HG03442 (cell line): ENCODE measurements around the gene PRCC.

Source experiments
- ATAC-seq: cut with Tn5 transposase; IDR thresholded peaks from one replicate; pipeline ENCODE4 v1.9.1; 2021; ENCODE audit warnings: mild to moderate bottlenecking, moderate library complexity; ENCODE audit not compliant: unreplicated experiment

The PRCC gene

DNA sequence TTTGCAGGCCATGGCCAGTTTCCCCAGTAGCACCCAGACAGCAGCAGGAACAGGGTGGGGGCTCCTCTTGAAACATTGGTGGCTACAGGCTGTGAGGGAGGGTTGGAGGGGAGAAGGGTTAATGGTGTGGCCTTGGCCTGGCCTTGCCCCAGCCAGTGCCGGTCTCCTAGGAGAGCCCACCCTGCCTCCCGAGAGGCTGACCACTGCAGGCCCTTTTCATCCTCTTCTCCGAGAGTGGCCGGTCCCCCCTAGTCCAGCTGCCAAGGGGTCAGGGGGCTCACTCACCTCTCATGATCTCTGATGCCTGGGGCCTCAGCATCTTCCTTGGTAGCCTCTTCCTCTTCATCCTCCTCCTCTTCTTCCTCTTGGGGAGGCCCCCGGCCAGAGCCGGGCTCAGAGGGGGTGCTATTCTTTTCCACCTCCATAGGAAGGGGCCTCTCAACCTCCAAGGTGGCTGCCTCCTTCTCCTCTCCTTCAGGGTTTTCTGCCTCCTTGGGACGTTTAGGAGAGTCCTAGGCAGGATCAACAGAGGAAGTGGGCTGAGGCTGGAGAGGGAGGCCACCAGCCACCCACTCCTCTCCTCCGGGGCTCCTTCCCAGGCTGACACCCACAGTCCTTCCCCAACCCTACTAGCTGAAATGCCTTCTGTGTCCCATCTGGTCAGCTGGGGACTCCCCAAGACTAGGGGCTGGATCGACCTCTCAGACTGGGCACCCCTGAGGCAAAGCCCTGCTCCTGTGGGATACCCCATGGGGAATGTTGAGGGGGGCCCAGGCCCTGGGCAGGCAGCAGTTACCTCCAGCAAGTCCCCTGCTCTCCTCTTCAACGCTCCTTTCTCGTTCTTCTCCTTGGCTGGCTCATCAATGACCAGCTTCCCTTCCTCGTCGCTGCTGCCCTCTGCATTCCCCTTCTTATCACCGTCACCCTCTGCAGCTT lies 23.7 kb upstream of the PRCC start:
- ATAC-seq, result no peak

DNA sequence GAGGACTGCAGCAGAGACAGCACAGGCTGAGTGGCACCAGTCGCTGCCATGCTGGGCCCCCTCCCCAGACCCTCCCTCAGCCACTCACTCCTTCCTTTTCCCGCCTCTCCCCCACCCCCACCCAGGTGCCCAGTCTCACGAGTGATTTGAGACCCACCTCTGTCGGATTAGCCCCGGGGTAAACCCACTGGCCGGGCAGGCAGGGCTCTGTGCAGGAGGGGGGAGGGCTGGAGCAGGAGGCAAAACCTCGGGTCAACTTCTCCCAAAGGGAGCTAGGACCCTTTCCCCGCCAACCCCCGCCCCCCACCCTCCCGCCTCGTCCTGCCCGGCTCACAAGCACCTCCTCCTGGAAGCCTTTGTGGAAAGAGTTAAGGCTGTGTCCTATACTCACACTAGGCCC lies 23.0 kb upstream of the PRCC start:
- no peak for ATAC-seq

DNA sequence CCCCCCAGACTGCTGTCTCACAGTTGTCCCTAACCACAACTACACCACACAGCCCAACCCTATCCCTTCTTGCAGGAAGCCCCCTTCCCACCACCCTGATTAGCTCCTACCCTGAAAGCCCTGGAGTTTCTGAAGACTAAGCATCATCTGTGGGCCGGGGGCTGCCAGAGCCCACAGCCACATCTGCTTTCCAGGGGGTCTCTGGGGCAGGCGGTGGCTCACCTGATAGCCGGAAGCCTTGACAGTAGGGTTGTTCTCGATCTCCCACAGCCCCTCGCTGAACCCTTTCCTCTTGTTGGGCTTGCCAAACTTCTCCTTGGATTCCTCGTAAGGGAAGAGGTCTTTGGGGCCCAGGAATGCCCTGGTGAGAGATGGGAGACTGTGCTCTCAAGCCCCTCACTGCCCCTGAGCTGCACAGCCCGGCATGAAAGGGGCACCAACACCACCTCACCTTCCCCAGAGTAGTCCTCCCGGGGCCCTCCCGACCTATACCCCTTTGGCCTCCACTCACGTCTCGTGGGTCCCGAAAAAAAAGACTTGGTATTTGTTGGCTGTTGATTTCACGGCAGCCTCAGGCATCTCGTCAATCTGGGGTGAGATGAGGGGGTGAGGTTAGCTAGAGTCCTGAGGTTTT lies 22.4 kb upstream of the PRCC start:
- ATAC-seq, result no peak

DNA sequence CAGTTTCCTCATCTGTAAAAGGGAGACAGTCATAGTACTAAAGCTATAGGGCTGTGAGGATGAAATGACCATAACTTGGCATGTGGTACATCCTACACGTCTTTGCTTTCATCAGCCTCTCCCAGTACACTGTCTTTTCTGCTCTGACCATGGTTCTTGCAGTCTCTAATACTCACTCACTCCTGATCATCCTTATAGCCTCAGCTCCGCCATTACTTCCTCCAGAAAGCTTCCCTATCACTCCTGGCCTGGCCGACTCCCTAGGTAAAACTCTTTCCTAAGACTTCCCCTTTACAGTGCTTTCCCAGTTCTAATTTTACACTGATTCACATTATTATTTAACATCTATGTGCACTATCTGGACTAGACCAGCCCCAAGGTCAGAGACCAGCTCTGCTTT lies 21.5 kb upstream of the PRCC start:
- no peak for ATAC-seq

DNA sequence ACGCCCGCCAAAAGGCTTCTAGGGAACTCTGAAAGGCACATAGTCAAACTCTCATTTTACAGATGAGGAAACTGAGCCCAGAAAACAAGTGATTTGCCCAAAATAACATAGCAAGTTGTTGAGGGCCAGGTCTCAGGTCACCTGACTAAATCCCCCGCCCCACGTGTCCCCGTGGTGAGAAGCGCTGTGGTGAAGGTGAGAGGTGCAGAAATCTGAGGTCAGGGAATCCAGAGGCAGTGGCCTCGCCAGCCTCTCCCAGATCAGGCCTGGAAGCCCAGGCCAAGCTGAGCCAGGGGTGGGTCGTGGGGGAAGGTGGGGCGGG lies 21.0 kb upstream of the PRCC start:
- ATAC-seq, result no peak

DNA sequence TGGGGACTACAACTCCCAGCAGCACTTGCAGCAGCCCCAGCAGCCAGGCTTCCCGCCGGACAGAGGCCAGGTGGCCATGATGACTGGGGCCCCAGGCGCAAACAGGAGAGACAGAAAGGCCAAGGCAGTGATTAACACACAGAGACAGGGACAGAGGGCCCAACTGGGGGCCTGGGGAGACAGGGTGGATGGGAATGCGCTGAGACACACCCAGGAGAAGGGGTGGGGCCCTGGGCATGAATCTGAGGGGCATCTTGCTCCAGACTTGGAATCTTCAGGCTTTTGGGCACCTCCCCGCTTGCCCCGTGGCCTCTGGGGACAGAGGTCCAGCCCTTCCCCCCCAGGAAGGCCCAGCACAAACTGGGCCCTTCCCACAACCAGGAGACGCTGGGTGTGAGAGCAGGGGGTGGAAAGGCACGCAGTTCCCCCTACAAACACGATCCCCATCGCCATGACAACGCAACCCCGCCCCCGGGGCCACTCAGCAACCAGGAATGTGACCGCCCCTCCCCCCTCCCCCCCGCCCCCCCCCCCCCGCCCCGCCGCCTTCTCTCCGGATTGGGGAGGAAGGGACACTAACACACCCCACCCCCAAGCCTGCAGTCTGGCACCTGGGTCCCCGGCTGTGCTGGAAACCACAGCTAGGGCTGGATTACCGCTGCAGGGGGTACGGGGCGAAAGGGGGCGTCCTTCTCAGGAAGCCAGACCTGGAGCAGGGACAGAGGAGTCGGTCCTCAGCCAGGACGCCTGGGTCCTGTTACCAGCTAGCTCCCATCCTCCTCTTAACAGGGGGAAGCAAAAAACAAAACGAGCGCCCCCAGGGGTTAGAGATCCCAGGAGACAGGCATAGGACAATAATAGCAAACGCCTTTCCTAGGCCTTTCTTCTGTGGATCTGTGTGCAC lies 20.4 kb upstream of the PRCC start:
- no peak for ATAC-seq

DNA sequence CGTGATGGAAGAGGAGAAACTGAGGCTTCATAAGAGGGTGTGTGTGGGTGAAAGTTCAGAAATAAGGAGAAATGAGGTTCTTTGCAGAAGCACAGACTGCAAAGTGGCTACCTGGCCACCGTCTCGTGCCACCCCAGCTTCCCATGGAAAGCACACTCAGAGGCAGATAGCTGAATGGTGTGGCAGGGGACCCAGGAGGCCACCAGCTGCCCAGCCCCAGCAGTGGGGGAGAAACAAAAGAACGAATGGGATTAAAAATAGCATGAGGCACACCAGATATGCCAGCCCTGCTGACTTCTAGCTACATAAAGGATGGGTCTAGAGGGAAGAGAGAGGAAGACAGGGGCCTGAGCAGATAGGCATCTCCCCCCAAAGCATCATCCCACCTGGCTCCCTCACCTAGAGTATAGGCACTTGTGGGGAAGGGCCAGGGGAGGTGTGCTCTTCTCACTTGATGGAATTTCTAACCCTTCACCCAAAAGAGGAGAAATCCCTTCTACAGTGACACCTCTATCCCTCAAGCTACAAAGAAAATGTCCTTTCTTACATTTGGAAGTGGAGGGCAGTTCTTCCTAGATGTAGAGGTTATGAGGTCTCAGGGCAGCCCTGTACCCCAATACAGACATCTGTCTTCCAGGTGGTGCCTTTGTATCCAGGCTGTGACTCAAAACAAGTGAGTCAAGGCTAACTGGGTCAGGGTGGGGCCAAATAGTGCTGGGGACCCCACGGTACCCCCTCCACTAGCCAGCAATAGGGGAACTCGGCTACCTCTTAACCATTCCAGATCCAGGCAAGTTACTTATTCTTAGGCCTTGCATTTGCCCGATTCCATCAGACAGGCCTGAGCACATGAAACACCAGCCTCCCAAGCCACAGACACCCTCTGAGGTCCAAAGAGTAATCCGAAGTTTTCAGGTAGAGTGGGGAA lies 19.3 kb upstream of the PRCC start:
- no peak for ATAC-seq

DNA sequence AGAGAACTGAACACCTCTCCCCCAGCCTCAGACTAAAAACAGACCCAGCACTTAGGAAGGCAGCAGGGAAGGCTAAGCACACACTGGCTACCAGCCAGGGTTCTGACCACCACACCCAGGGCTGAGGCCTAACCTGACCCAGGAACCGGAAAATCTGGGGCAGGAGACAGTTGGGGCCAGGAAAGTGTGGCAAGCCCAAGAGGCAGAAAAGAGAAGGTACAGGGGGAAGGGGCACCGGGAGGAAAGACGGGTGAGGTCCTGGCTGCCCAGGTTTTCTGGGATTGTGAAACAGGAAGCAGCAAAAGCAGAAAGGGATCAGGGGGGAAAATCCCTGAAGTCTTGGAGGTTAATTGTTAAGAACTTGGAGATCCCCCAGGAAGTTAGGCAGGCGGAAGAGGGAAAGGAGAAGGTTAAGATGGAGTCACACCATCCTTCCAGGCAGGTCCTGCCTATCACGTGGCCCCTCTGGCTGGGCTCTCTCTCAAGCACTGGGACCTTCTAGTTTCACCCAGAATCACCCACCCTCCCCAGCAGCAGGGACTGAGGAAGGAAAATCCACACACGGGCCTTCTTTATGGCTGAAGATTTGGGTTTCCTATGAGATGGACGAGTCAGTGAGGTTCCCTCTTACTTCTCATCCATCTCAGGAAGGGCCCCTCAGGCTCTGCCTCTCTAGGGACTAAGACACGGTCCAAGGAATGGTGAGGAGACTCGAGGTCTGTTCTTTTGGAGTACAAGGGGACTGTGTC lies 18.5 kb upstream of the PRCC start:
- ATAC-seq, result no peak

DNA sequence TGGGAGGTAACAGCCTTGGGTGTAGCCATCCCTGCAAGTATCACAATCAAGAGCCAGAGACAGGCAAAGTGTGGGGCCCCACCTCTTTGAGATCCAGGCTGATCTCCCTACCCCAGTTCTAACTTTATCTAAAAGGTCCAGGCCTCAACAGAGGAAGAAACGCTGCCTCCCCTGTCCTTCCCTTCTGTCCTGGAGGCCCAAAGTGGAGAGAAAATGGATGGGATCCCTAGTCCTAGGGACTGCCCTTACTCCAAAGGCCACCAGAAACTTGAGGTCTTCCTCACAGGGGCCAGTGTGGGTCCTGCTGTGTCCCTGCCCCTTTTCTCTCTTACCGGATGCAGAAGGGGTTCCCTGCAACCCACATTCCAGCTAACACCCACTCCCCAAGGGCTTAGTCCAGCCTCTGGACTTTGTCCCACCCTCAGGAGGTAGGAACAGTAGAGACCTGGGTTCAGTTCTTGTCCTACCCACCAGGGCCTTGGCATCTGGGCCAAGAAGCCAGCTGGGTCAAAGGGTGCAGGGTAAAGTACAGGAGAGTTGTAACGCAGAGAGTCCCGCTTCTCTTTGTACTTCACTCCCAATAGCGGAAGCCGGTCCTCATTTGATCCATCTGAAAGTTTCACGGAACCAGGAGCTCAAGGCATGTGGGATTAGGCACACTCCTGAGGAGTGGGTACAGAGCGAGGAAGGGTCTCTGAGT lies 17.8 kb upstream of the PRCC start:
- ATAC-seq, result no peak

DNA sequence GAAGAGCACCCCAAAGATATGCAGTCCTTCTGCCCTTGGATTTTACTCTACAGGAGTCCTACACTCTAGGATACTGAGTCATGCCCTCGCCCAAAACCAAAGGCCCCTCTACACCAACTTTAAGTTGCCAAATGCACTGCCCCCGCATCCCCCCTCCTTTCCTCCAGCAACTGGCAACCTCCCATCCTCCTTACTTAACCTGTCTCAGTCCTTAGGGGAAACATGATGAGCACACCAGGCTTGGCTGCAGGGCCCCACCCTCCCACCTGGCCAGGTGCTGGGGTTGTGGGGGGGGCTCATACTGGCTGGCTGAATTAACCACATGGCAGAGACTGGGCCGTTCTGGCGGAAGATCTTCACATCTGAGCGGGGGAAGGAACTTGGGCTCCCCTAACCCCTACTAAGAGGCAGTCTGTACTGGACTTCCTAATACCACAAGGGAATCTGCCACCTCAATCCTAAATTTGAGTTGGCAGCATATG lies 17.1 kb upstream of the PRCC start:
- no peak for ATAC-seq

DNA sequence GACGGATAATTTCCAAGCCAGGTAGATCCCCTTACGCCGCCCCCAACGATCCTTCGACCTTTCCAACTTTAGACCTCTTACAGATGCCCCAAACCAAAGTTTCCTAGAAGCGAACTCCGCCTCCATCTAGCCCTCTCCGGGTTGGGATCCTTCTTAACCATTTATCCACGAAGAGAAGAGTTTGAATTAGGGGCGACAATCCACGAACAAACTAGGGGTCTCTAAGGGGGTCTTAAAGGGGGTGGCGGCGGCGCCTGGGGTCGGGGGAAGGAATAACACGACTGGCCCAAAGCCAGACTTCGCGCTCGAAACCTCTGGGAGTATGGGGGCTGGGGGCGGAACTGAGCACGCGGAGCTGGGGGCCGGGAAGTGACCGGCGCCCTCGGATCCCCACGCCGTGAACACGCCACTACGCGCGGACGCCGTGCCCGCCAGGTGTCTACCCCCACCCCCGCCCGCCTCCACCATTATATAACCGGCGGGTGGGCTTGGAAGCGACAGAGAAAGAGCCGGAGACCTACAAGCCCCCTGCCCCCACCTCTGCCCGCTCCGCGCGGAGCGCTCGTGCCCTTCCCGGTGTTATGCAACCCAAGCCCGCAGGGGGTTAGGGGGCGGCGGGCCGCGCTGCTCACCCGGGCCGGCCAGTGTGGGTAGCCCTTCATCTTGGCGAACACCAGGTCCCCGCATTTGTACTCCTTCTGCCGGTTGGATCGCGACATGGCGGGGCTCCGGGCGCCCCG lies 16.5 kb upstream of the PRCC start:
- ATAC-seq, result peak; percentile 7

DNA sequence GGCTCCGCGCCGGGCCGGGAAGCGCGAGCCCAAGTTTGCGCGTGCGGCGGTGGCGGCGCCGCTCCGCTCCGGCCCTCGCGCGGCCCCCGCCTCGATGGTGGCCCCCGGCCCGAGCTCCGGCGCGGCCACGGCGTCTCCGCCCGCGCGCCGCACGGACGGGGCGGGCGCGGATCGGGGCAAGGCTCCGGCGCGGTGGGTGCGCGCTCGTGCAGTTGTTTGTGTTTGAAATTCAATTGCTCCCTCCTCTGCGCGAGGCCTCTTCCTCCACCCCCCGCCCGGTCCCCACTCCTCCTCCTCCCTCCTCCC lies 15.9 kb upstream of the PRCC start, which contains the start of gene HDGF:
TSS of gene HDGF (minus strand) at position 225 of the 306 bp plus-strand sequence. CDS start 246 bp downstream, outside the sequence.
- ATAC-seq, result peak; percentile 5

DNA sequence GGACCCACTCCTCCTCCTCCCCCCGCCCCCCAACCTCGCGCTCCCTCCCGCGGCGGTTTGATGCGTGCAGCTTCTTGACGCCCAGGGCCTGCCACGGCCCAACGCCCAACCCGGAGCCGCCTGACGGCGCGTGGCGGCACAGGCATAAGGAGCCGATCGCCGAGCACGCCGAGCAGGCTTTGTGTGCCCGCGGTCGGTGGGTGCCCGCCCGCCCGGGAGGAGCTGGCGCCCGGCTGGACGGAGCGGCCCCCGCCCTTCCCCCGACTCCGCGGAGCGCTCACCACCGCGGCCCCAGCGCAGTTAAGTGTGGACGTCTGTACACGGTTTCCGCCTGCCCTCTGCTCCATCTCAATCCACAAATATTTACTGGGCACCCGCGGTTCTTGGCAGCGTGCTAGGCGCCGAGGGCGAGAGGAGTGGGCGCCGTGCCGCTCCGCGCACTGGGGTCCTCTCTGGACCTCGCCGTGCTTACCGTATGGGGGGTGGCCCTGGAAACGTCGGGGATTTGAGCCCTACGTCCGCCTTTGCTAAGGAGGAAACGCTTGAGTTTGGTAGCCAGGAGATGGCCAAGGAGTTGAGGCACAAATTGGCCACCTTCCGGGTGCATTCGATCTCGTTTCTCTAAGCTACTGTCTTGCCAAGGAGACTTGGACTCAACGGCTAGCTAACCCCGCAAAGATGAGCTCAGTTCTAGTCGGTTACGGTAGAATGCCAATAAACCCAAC lies 15.4 kb upstream of the PRCC start:
- peak; percentile 60 for ATAC-seq

DNA sequence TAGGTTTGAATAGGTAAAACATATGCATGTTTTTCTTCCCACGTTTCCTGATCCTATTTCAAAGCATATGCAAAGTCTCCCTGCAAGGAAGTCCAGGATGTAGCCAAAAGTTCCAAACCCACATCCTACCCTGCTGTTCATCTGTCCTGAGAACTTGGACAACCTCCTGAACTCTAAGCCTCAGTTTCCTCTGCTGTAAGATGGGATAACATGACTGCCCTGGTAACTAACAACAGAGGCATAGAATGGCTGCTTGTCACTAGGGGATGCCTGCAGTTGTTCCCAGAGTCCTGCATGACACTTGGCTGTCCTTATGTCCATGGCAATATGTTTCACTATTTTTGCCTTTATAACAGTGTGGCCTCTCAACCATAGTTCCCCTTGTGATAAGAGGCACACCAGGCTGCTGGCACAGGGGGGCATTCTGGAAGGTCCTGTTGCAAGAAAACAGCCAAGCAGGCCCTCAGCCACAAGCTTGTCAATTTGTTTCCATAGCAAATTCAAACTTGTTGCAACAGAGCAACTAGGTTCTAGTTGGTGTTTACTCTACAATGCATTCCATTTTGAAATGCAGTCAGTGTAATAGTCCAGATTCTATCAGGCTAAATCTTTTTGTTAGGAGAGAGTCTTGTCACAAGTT lies 14.4 kb upstream of the PRCC start:
- ATAC-seq, result no peak

DNA sequence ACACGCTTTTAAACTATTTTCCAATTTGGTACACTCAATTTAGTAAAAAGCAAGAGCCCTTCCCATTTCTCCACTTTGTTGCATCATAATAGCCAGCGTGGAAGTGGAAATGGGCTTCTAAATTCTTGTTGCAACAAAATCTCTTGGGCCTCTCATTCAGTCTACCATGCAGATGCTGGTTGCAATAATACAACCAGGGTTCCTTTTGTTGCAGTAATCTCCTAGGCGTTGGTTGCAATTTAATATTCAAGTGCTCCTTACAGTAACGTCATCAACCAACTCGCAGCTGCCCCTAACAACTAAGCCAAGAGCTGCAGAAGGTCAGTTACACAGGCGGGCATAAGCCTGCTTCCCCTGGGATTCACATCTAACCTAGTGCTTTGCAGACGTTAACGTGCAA lies 13.1 kb upstream of the PRCC start:
- ATAC-seq, result no peak

DNA sequence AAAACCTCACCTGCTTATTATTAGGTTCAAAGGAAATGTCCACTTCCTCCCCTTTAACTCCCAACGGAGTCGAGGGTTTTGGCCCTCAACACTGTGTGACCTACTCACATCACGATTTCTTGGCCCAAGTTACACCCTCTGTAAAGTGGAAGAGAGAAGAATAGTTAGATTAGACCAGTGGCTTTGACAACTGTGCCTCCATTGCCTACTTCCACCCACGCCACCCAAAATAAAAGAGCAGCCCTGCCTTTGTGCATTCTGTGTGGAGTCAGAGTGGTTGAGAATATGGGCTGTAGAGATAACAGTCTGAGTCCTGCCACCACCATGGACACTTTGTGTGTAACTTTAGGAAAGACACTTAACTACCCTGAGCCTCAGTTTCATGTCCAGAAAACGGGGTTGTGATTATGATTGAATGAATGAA lies 11.8 kb upstream of the PRCC start:
- ATAC-seq, result no peak

DNA sequence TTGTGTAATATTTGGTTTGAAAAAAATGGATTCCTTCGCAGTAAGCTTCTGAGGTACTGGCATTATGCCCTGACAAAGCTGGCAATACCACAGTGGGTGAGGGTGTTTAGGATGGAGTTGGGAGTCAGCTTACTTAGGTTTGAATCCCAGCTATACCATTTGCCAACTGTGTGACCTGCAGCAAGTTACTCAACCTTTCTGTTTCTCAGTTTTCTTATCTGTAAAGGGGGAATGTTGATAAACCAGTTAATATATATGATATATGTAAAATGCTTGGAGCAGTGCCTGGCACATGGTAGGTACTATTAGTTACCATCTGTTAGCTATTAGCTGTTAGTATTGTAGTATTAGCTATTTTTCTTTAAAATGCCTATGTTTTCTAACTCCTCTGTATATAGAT lies 11.0 kb upstream of the PRCC start:
- no peak for ATAC-seq
